ENCODE measurements around the gene MRPS14.
"Not testable (repeated sequence)": the region's sequence is repeated elsewhere in the genome, so short reads cannot be mapped to it uniquely, and the experiment has no call there.

Gene MRPS14

DNA sequence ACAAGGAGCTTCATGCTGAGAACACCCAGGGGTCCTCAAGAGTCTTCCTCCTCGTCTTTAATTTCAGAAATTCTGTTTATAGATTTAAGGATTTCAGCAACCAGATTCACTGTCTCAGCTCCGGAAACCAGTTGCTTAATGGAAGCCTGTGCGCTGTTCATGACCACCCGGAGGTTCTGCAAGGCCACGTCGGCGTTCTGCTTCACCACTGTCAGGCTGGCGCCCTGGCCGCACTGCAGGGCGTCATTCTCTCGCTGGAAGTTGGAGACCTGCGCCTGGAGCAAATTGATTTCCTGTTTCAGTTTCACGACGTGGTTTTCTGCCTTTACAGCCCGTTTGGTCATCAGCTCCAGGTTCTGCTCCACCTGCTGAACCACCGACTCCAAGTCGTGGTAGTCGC lies 21.4 kb upstream of the MRPS14 start:
- not testable (repeated sequence) for H2AK5ac ChIP-seq (ENCODE audit: low read length, severe bottlenecking); H3K4me3 ChIP-seq (ENCODE audit: insufficient read depth in 1 of 2, low read depth in 1 of 2, low read length in 2 of 2); H4K91ac ChIP-seq (ENCODE audit: low read length); H3K27ac ChIP-seq (ENCODE audit: low read length, poor library complexity, severe bottlenecking); H2AFZ ChIP-seq (ENCODE audit: low read depth, low read length); H3K36me3 ChIP-seq (ENCODE audit: control insufficient read depth in 1 of 2, insufficient read depth in 2 of 2, low read depth in 1 of 2, low read length in 2 of 2); H4K8ac ChIP-seq (ENCODE audit: low read length); H3K4me2 ChIP-seq (ENCODE audit: low read length, poor library complexity, severe bottlenecking); H3K9ac ChIP-seq (ENCODE audit: low read length); H2BK12ac ChIP-seq (ENCODE audit: low read length in 2 of 2); H2BK15ac ChIP-seq (ENCODE audit: low read depth, poor library complexity, severe bottlenecking); H3K79me1 ChIP-seq (replicated peaks; ENCODE audit: low read length, poor library complexity, severe bottlenecking); H2BK5ac ChIP-seq (ENCODE audit: low read depth, low read length, poor library complexity, severe bottlenecking); H2BK120ac ChIP-seq (ENCODE audit: low read depth, low read length); H3K18ac ChIP-seq (ENCODE audit: low read depth in 1 of 2, low read length in 2 of 2); H3K14ac ChIP-seq (ENCODE audit: low read length in 2 of 2); H3K4ac ChIP-seq (ENCODE audit: low read depth in 1 of 2, low read length in 2 of 2); DNase-seq; H3K4me1 ChIP-seq (ENCODE audit: control insufficient read depth, insufficient read depth, low read depth, low read length); H3K9me3 ChIP-seq (ENCODE audit: control insufficient read depth, low read length); H3K23ac ChIP-seq (ENCODE audit: low read length in 2 of 2)
- peaks cover 5 to 14% of the 10 kb centered on the region in 2 experiments for H3K27me3 ChIP-seq (ENCODE audit: control insufficient read depth in 1 of 2, insufficient read depth in 1 of 2, low read length in 2 of 2)
- WGBS, result 93% methylated on average over 18 of the region's 18 CpGs

DNA sequence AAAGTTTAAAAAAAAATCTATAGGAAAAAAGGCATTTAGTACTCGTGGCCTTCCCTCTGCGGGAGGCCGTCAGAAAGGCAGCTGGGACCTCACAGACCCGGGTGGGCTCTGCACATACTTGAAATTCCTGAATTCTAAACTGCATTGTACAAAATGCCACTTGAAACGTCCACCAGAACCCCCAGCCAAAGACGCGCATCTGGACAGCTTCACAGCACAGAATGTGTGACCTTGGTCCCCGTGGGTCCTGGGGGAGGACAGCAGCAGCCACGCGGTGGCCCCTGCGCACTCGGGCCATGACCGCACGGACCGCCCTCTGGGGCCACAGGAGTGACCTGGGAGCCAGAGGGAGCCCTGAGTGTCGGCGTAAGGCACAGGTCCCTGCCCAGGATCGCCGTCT lies 20.6 kb upstream of the MRPS14 start:
- Histone ChIP-seq H3K27ac (ENCODE audit: low read length, poor library complexity, severe bottlenecking) (no peak overlapping the region), H3K4me3 (ENCODE audit: insufficient read depth in 1 of 2, low read depth in 1 of 2, low read length in 2 of 2) (no peak overlapping the region), H3K23ac (ENCODE audit: low read length in 2 of 2) (peak overlapping the region in 1 of 2 experiments; percentile 59), H3K36me3 (ENCODE audit: control insufficient read depth in 1 of 2, insufficient read depth in 2 of 2, low read depth in 1 of 2, low read length in 2 of 2) (no peaks in the 10 kb centered on the region), H2AFZ (ENCODE audit: low read depth, low read length) (no peak overlapping the region), H2BK15ac (ENCODE audit: low read depth, poor library complexity, severe bottlenecking) (no peak overlapping the region), H3K18ac (ENCODE audit: low read depth in 1 of 2, low read length in 2 of 2) (peak overlapping the region in 1 of 2 experiments; percentile 48), H2AK5ac (ENCODE audit: low read length, severe bottlenecking) (no peak overlapping the region), H2BK5ac (ENCODE audit: low read depth, low read length, poor library complexity, severe bottlenecking) (peak overlapping the region; percentile 44), H3K9ac (ENCODE audit: low read length) (no peak overlapping the region), H3K27me3 (ENCODE audit: control insufficient read depth in 1 of 2, insufficient read depth in 1 of 2, low read length in 2 of 2) (peaks cover 6 to 10% of the 10 kb centered on the region in 2 experiments), H4K8ac (ENCODE audit: low read length) (no peak overlapping the region), H3K79me1 (replicated peaks; ENCODE audit: low read length, poor library complexity, severe bottlenecking) (no peaks in the 10 kb centered on the region), H3K14ac (ENCODE audit: low read length in 2 of 2) (peak overlapping the region in 1 of 2 experiments; percentile 55), H2BK120ac (ENCODE audit: low read depth, low read length) (no peak overlapping the region), H2BK12ac (ENCODE audit: low read length in 2 of 2) (no peak overlapping the region), H3K4me2 (ENCODE audit: low read length, poor library complexity, severe bottlenecking) (no peak overlapping the region), H3K4ac (ENCODE audit: low read depth in 1 of 2, low read length in 2 of 2) (no peak overlapping the region), H4K91ac (ENCODE audit: low read length) (no peak overlapping the region), H3K4me1 (ENCODE audit: control insufficient read depth, insufficient read depth, low read depth, low read length) (peaks cover 4% of the 10 kb centered on the region), H3K9me3 (ENCODE audit: control insufficient read depth, low read length) (no peaks in the 10 kb centered on the region)
- DNase-seq, result no peak
- WGBS, result 42% methylated on average over 15 of the region's 19 CpGs

DNA sequence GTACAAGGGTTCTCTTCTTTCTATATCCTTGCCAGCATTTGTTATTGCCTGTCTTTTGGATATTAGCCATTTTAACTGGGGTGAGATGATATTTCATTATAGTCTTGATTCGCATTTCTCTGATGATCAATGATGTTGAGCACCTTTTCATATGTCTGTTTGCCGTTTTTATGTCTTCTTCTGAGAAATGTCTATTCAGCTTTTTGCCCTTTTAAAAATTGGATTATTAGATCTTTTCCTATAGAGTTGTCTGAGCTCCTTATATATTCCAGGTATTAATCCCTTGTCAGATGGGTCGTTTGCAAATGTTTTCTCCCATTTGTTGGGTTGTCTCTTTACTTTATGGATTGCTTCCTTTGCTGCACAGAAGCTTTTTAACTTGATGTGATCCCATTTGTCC lies 19.4 kb upstream of the MRPS14 start:
- 52% methylated on average over 2 of the region's 3 CpGs for WGBS
- no peak for DNase-seq
- Histone ChIP-seq H3K18ac (ENCODE audit: low read depth in 1 of 2, low read length in 2 of 2) (no peak overlapping the region), H3K36me3 (ENCODE audit: control insufficient read depth in 1 of 2, insufficient read depth in 2 of 2, low read depth in 1 of 2, low read length in 2 of 2) (no peaks in the 10 kb centered on the region), H3K4me1 (ENCODE audit: control insufficient read depth, insufficient read depth, low read depth, low read length) (peaks cover 4% of the 10 kb centered on the region), H3K27ac (ENCODE audit: low read length, poor library complexity, severe bottlenecking) (no peak overlapping the region), H2BK15ac (ENCODE audit: low read depth, poor library complexity, severe bottlenecking) (no peak overlapping the region), H2BK5ac (ENCODE audit: low read depth, low read length, poor library complexity, severe bottlenecking) (no peak overlapping the region), H3K9ac (ENCODE audit: low read length) (no peak overlapping the region), H3K4me2 (ENCODE audit: low read length, poor library complexity, severe bottlenecking) (no peak overlapping the region), H3K14ac (ENCODE audit: low read length in 2 of 2) (no peak overlapping the region), H3K27me3 (ENCODE audit: control insufficient read depth in 1 of 2, insufficient read depth in 1 of 2, low read length in 2 of 2) (peaks cover 6 to 10% of the 10 kb centered on the region in 2 experiments), H3K9me3 (ENCODE audit: control insufficient read depth, low read length) (no peaks in the 10 kb centered on the region), H4K8ac (ENCODE audit: low read length) (no peak overlapping the region), H3K4ac (ENCODE audit: low read depth in 1 of 2, low read length in 2 of 2) (no peak overlapping the region), H2AFZ (ENCODE audit: low read depth, low read length) (no peak overlapping the region), H3K79me1 (replicated peaks; ENCODE audit: low read length, poor library complexity, severe bottlenecking) (no peaks in the 10 kb centered on the region), H2BK12ac (ENCODE audit: low read length in 2 of 2) (no peak overlapping the region), H2AK5ac (ENCODE audit: low read length, severe bottlenecking) (no peak overlapping the region), H2BK120ac (ENCODE audit: low read depth, low read length) (no peak overlapping the region), H4K91ac (ENCODE audit: low read length) (no peak overlapping the region), H3K4me3 (ENCODE audit: insufficient read depth in 1 of 2, low read depth in 1 of 2, low read length in 2 of 2) (no peak overlapping the region), H3K23ac (ENCODE audit: low read length in 2 of 2) (no peak overlapping the region)

DNA sequence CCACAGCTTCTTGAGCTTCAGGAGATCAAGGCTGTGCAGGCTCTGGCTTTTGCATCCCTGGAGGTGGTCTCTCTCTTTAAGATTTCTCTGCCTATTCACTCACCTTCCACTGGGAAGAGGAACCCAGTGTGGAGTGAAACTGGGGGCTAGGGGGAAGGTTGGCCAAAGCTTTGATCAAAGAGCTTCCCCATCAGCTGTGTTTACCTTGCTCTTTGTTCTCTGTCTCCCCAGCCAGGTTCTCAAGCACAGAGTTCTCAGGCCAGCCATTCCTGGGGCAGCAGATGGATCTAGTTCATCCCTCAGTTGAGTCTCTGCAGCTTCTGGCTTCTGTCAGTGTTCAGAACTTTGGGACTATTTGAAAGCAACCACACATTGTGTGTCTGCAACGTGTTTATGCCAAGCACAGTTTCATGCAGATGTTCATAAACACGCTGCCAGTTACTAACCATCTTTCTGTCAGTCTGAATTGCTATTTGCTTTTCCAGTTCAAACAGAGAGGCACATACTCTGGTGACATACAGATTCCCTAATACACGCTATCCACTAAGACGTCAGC lies 17.2 kb upstream of the MRPS14 start:
- no peak overlapping the region for H2AK5ac ChIP-seq (ENCODE audit: low read length, severe bottlenecking)
- H2BK5ac ChIP-seq (ENCODE audit: low read depth, low read length, poor library complexity, severe bottlenecking), result no peak overlapping the region
- H3K4ac ChIP-seq (ENCODE audit: low read depth in 1 of 2, low read length in 2 of 2), result no peak overlapping the region
- no peak overlapping the region for H3K4me2 ChIP-seq (ENCODE audit: low read length, poor library complexity, severe bottlenecking)
- H3K14ac ChIP-seq (ENCODE audit: low read length in 2 of 2), result no peak overlapping the region
- H3K23ac ChIP-seq (ENCODE audit: low read length in 2 of 2), result no peak overlapping the region
- H3K27ac ChIP-seq (ENCODE audit: low read length, poor library complexity, severe bottlenecking), result no peak overlapping the region
- 75% methylated on average over 3 of the region's 4 CpGs for WGBS
- H3K27me3 ChIP-seq (ENCODE audit: control insufficient read depth in 1 of 2, insufficient read depth in 1 of 2, low read length in 2 of 2), result peaks cover 6 to 13% of the 10 kb centered on the region in 2 experiments
- DNase-seq, result no peak
- no peak overlapping the region for H3K4me3 ChIP-seq (ENCODE audit: insufficient read depth in 1 of 2, low read depth in 1 of 2, low read length in 2 of 2)
- H2BK12ac ChIP-seq (ENCODE audit: low read length in 2 of 2), result no peak overlapping the region
- no peak overlapping the region for H3K9ac ChIP-seq (ENCODE audit: low read length)
- peaks cover 4% of the 10 kb centered on the region for H3K4me1 ChIP-seq (ENCODE audit: control insufficient read depth, insufficient read depth, low read depth, low read length)
- no peak overlapping the region for H2AFZ ChIP-seq (ENCODE audit: low read depth, low read length)
- H2BK120ac ChIP-seq (ENCODE audit: low read depth, low read length), result no peak overlapping the region
- H3K18ac ChIP-seq (ENCODE audit: low read depth in 1 of 2, low read length in 2 of 2), result no peak overlapping the region
- H2BK15ac ChIP-seq (ENCODE audit: low read depth, poor library complexity, severe bottlenecking), result no peak overlapping the region
- H4K8ac ChIP-seq (ENCODE audit: low read length), result no peak overlapping the region
- H4K91ac ChIP-seq (ENCODE audit: low read length), result no peak overlapping the region
- H3K9me3 ChIP-seq (ENCODE audit: control insufficient read depth, low read length), result no peaks in the 10 kb centered on the region
- no peaks in the 10 kb centered on the region for H3K36me3 ChIP-seq (ENCODE audit: control insufficient read depth in 1 of 2, insufficient read depth in 2 of 2, low read depth in 1 of 2, low read length in 2 of 2)
- H3K79me1 ChIP-seq (replicated peaks; ENCODE audit: low read length, poor library complexity, severe bottlenecking), result no peaks in the 10 kb centered on the region

All from mesenchymal stem cell (in vitro differentiated cells and primary cell).